HUES6 (cell line): ENCODE results near the gene ZNF385A.

Experiments
- H3K27ac ChIP-seq: 2 replicates; pipeline ENCODE4 v1.7.0; 2013; ENCODE audit warnings: low read depth, mild to moderate bottlenecking, low read length, inconsistent platforms
- H3K27me3 ChIP-seq: 2 replicates; pipeline ENCODE4 v1.6.1; 2013; ENCODE audit warnings: low read length; ENCODE audit not compliant: control insufficient read depth, insufficient read depth
- H3K36me3 ChIP-seq: 2 replicates; pipeline ENCODE4 v1.6.1; 2013; ENCODE audit warnings: low read length; ENCODE audit not compliant: control insufficient read depth, insufficient read depth
- H3K4me1 ChIP-seq: 2 replicates; pipeline ENCODE4 v1.6.1; 2013; ENCODE audit warnings: low read length; ENCODE audit not compliant: control insufficient read depth, insufficient read depth
- H3K4me3 ChIP-seq: 2 replicates; pipeline ENCODE4 v1.5.1; 2013; ENCODE audit warnings: low read depth, low read length
- H3K9ac ChIP-seq: one replicate; pipeline ENCODE4 v1.6.1; 2013; ENCODE audit warnings: mild to moderate bottlenecking, low read length
- H3K9me3 ChIP-seq: 2 replicates; pipeline ENCODE4 v1.6.1; 2013; ENCODE audit warnings: low read depth, low read length; ENCODE audit not compliant: control insufficient read depth, insufficient read depth

The ZNF385A gene

DNA sequence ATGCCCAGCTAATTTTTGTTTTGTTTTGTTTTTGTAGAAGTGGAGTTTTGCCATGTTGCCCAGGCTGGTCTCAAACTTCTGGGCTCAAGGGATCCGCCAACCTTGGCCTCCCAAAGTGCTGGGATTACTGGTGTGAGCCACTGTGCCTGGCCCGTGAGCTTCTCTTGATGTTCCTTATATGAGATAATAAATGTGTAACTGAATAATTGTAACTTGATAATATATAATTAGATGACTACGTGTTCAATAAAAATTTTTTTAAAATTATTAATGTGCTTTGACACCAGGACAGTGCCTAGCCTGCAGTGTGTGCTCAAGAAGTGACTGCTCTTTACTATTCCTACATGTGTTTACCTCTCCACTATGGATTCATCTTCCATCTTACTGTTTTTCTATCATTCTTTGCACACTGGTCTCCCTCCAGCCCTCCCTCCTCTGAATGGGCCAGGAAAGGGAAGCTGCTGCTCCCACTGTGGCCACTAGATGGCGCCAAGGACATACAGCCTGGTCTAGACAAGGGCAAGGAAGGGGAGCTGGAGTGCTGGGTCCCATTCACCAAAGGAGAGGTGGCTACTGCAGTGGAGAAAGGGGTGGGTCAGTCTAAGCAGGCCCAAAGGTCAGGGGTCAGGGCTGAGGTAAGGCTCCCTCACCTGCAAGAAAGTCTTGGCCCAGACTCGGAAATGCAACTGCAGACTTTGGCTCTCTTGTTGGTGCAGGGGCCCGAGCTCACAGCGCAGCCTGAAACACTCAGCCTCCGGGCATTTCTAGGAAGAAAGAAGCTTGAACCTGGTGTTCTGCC is 14.7 kb upstream of the ZNF385A start:
- H3K9ac ChIP-seq: no peak overlapping the region
- H3K4me1 ChIP-seq: no peaks in the 10 kb centered on the region
- H3K27me3 ChIP-seq: no peaks in the 10 kb centered on the region
- peaks cover 76% of the 10 kb centered on the region for H3K36me3 ChIP-seq
- H3K4me3 ChIP-seq: no peak overlapping the region
- H3K27ac ChIP-seq: no peak overlapping the region
- no peaks in the 10 kb centered on the region for H3K9me3 ChIP-seq

DNA sequence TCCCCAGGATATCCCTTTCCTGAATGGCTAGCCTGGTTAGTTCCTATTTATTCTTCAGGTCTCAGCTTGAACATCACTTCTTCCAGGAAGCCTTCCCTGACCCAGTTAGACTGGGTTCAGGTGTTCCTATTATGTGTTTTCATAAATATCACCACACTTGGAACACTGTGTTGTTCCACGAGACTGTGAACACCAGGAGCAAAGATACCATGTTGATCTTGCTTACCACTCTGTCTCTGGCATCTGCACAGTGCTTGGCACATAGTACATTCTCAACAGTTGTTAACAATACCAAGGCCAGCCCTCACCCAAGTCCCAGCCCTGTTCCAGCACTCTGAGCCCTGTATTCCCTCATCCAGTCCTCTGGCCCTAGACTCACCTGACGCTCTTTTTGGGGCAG is 13.7 kb upstream of the ZNF385A start:
- H3K27ac ChIP-seq: no peak overlapping the region

DNA sequence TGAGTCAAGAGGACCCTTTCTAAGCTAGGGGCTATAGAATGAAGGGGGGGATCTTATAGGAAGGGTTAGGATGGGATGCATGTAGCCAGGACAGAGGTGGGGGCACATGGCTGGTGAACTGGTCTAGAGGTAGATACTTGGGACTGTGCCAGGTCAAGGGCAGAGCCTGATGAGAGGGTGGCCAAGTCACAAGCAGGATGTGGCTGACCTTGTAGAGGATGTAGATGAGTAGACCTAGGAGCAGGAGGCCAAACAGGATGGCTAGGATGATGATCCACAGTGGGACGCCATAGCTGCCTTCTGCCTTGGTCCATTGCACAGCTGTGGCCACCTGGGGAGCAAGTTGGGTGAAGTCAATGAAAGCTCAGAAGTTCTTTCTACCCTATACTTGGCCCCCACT is 12.6 kb upstream of the ZNF385A start:
- Histone ChIP-seq H3K27me3 (peaks cover 4% of the 10 kb centered on the region; the same call in 1 of the 2 replicates), H3K36me3 (peaks cover 58% of the 10 kb centered on the region), H3K4me3 (no peak overlapping the region), H3K27ac (no peak overlapping the region), H3K9ac (no peak overlapping the region), H3K4me1 (peaks cover 13% of the 10 kb centered on the region), H3K9me3 (no peaks in the 10 kb centered on the region)

More for the DNA sequence above, 13.7 kb upstream of the ZNF385A start:
- peaks cover 9% of the 10 kb centered on the region for H3K4me1 ChIP-seq
- H3K27me3 ChIP-seq: no peaks in the 10 kb centered on the region
- no peak overlapping the region for H3K4me3 ChIP-seq
- H3K9me3 ChIP-seq: no peaks in the 10 kb centered on the region
- H3K9ac ChIP-seq: no peak overlapping the region
- peaks cover 66% of the 10 kb centered on the region for H3K36me3 ChIP-seq

DNA sequence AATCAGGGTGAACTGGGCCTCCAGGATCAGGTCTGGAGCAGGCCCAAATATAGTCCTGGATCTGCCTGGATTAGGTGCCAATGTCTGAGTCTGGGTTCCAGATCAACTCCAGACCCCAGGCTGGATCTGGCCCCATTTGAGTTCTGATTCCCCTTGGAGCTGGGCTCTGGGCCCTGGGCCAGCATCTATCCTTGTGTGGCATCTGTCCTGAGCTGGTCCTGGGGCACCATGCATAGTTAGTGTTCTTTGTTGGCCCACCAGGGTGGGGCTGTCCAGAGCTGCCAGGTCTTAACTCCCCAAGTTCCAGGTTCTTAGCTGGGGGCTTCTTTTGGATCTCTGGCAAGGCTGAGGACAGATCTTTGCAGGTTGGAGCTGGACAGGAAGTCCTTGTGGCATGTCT is 11.0 kb upstream of the ZNF385A start:
- H3K27ac ChIP-seq: no peak overlapping the region
- H3K27me3 ChIP-seq: peaks cover 4% of the 10 kb centered on the region; the same call in 1 of the 2 replicates
- H3K36me3 ChIP-seq: peaks cover 42% of the 10 kb centered on the region

DNA sequence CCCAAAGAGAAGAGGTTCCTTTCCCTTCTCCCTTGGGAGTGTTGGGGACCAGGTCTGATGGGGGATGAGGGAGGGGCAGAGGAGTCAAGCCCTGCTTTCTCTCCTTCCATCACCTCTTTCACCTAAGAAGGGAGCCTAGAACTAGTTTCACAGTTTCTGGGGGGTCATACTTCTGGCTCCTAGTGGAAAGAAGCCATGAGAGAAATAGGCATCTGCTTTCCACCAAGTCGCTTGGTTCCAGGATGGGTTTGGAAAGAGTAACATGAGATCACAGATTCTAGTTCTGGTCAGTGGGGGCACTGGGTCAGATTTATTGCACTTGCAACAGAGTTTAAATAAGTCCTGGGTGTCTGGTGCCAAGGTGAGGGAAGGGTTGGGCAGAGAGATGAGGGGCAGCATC is 10.5 kb upstream of the ZNF385A start:
- peaks cover 21% of the 10 kb centered on the region for H3K4me1 ChIP-seq
- no peak overlapping the region for H3K9ac ChIP-seq
- peaks cover 40% of the 10 kb centered on the region for H3K36me3 ChIP-seq
- peaks cover 4% of the 10 kb centered on the region; the same call in 1 of the 2 replicates for H3K27me3 ChIP-seq
- H3K4me3 ChIP-seq: no peak overlapping the region
- no peaks in the 10 kb centered on the region for H3K9me3 ChIP-seq
- H3K27ac ChIP-seq: no peak overlapping the region

More for the DNA sequence above, 11.0 kb upstream of the ZNF385A start:
- Histone ChIP-seq H3K9me3 (no peaks in the 10 kb centered on the region), H3K4me1 (peaks cover 18% of the 10 kb centered on the region), H3K4me3 (no peak overlapping the region), H3K9ac (no peak overlapping the region)

DNA sequence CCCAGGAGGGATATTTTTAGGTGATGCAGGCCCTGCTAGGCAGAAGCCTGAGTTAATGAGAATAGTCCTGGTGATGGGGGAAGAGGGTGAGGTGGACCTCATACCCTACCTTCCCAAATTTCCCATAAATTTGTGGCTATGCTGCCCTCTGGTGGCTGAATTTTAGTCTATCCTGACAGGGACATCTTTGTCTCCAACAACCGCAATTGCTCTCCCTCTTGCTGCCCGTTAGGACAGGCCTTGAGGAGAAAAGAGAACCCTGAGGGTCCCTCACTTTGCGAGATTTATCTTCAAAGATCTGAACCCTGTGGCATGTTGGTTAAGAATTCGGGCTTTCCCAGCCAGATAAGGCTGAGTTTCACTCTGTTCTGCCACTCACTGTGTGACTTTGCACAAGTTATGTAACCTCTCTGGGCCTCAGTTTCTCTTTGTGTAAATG is 9.8 kb upstream of the ZNF385A start:
- Histone ChIP-seq H3K9ac (no peak overlapping the region), H3K27me3 (peaks cover 4% of the 10 kb centered on the region; the same call in 1 of the 2 replicates), H3K36me3 (peaks cover 36% of the 10 kb centered on the region), H3K4me1 (peaks cover 28% of the 10 kb centered on the region), H3K27ac (no peak overlapping the region), H3K9me3 (no peaks in the 10 kb centered on the region), H3K4me3 (no peak overlapping the region)

DNA sequence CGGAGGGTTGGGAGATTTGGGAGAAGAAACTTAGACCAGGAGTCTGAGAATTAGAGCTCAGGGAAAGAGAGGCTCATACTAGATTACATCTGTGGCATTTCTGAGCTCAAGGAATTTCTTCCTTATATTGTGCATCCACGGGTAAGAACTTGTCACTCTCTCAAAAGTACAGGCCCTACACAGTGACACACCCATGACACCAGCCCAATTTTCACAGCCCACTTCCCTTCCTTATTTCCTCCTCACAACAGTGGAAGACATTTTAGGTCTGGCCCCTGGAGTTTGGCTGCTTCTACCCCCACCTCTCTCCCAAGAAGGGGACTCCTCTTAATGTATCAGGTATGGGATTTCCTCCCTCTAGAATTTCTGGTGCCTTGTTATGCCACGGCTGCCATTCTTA is 9.2 kb upstream of the ZNF385A start:
- peaks cover 32% of the 10 kb centered on the region for H3K36me3 ChIP-seq
- H3K9me3 ChIP-seq: no peaks in the 10 kb centered on the region
- no peak overlapping the region for H3K27ac ChIP-seq
- H3K4me1 ChIP-seq: peaks cover 34% of the 10 kb centered on the region
- no peak overlapping the region for H3K9ac ChIP-seq
- H3K27me3 ChIP-seq: peaks cover 4% of the 10 kb centered on the region; the same call in 1 of the 2 replicates
- no peak overlapping the region for H3K4me3 ChIP-seq

DNA sequence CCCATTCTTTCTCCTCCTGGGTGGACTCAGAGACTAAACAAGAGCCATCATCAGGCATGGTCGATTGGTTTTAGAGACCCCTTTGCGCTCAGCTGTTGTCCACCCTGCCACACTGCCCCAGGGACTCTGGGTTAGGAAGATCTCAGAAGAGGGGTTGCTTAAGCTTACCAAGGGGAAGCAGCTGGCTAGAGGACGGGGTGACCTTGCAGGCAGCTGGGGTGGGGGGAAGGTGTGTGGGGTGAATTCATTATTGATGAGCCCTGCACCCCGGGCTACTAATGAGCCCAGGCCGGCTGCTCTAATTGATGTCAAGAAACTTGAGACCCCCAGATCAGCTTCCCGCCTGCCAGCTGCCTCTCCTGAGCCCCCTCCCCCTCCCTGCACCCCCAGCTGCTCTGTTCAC is 8.7 kb upstream of the ZNF385A start:
- Histone ChIP-seq H3K36me3 (peaks cover 26% of the 10 kb centered on the region), H3K4me1 (peaks cover 39% of the 10 kb centered on the region), H3K4me3 (no peak overlapping the region), H3K9ac (no peak overlapping the region), H3K27me3 (peaks cover 4% of the 10 kb centered on the region; the same call in 1 of the 2 replicates), H3K27ac (no peak overlapping the region), H3K9me3 (no peaks in the 10 kb centered on the region)

DNA sequence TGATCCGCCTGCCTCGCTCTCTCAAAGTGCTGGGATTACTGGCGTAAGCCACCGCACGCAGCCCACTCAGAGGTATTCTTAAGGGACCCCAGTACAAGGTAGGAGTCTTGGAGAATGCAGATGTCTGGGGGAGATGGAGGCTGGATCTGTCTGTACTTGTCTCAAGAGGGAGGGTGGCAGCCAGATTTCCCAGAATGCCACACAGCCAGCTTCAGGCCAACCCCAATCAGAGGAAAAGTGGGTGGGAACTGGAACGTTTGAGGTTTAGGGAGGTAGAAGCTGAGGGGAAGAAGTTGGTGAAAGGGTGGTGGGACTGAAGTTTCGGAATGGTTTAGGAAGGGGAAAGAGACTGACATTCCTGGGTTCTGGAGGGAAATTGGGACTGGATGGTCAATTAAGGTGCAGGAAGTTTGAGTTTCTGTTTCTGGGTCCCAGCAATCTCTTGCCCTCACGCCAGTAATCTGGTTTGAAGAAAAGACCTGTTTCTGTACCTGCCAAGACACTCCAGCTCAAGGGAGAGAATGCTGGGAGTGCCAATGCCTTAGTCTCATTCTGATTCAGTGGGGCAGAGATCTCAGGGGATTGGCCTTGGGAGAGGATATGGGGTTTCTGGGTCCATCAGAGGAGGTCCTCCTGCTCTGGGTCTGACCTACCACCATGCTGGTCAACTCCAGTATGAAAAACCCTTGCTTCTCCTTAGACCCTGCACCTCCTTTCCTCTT is 8.1 kb upstream of the ZNF385A start:
- peaks cover 23% of the 10 kb centered on the region for H3K36me3 ChIP-seq
- no peak overlapping the region for H3K4me3 ChIP-seq
- no peak overlapping the region for H3K27ac ChIP-seq
- H3K27me3 ChIP-seq: peaks cover 4% of the 10 kb centered on the region; the same call in 1 of the 2 replicates
- peaks cover 45% of the 10 kb centered on the region for H3K4me1 ChIP-seq
- H3K9me3 ChIP-seq: no peaks in the 10 kb centered on the region
- H3K9ac ChIP-seq: no peak overlapping the region

DNA sequence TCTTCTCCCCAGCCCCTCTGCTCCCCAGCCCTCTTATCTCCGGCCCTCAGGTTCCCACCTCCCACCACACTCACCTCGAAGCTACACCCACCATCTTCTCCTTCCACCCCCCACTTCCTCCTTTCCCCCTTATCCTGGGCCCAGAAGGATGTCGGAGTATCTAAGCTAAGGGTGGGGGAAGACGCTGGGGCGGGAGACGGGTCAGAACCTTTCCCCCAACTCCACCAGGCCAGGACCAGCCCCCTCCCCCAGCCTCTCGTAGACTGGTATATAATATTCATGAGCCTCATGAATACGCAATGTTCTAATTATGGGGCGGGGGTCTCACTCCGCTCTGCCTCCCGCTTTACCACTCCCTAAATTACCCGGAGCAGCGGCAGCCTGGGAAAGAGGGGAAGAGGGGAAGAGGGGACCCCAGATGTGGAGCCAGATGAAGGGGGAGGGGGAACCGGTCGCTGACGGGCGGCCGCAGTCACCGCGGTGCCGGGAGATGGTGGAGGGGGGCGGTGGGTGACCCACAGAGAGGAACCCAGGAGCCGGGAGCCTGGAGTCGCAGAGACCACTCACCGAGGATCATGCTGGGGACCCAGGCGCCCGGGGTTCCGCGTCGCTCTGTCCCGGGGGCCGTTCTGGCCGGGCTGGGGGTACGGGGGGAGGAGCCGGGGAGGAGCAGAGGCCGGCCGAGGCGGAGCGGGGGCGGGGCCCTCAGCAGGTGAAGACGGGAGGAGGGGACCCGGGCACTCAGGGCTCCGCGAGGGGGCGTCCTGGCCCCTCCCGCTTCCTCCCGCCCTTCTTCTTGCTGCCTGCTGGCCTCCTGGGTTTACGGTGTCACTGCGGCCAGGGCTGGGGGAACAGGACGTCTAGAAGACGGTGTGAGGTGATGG is 6.4 kb upstream of the ZNF385A start:
- H3K36me3 ChIP-seq: peaks cover 8% of the 10 kb centered on the region; the same call in 1 of the 2 replicates
- peak overlapping the region; percentile 86 for H3K4me3 ChIP-seq
- peaks cover 62% of the 10 kb centered on the region for H3K4me1 ChIP-seq
- H3K27me3 ChIP-seq: peaks cover 4% of the 10 kb centered on the region; the same call in 1 of the 2 replicates
- peak overlapping the region; percentile 58 for H3K9ac ChIP-seq
- H3K27ac ChIP-seq: no peak overlapping the region
- H3K9me3 ChIP-seq: no peaks in the 10 kb centered on the region
